ENCODE data around the gene DCAF7.
A peak's percentile ranks its signal among the peaks of the same experiment; 100 is the strongest.

Gene DCAF7, protein sequence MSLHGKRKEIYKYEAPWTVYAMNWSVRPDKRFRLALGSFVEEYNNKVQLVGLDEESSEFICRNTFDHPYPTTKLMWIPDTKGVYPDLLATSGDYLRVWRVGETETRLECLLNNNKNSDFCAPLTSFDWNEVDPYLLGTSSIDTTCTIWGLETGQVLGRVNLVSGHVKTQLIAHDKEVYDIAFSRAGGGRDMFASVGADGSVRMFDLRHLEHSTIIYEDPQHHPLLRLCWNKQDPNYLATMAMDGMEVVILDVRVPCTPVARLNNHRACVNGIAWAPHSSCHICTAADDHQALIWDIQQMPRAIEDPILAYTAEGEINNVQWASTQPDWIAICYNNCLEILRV

DNA sequence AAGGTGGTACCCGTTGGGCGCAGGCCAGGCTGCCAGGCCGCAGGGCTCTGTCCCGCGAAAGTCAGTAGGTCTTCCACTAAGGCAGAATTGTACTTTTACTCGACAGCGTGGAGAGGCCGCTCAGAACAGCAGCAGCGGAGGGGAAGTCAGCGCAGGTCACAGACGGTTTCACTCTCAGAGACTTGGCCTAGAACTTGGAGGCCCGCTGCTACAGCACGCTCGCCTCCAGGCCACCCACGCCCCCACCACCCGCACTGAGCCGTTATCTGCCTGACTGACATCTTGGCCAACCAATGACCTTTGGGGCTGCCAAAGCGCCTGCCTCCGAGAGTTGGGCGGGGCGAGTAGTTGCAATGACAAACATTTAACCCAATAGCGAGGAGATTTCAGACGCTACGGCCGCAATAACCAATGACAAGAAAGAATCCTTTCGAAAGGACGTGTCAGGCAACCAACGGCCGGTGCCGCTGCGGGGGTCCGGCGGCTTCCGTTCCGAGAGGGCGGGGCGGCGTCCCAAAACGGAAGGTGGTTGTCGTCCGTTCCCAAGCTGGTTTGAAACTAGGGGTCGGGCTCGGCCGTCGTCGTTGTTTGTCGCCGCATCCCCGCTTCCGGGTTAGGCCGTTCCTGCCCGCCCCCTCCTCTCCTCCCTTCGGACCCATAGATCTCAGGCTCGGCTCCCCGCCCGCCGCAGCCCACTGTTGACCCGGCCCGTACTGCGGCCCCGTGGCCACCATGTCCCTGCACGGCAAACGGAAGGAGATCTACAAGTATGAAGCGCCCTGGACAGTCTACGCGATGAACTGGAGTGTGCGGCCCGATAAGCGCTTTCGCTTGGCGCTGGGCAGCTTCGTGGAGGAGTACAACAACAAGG is at the start of gene DCAF7:
DCAF7 (plus strand) TSS at position 532 of the 871 bp plus-strand sequence; CDS start at position 733, 201 bp downstream.
- DNase-seq, result peak; percentile 89 to 98 (median 94)

DNA sequence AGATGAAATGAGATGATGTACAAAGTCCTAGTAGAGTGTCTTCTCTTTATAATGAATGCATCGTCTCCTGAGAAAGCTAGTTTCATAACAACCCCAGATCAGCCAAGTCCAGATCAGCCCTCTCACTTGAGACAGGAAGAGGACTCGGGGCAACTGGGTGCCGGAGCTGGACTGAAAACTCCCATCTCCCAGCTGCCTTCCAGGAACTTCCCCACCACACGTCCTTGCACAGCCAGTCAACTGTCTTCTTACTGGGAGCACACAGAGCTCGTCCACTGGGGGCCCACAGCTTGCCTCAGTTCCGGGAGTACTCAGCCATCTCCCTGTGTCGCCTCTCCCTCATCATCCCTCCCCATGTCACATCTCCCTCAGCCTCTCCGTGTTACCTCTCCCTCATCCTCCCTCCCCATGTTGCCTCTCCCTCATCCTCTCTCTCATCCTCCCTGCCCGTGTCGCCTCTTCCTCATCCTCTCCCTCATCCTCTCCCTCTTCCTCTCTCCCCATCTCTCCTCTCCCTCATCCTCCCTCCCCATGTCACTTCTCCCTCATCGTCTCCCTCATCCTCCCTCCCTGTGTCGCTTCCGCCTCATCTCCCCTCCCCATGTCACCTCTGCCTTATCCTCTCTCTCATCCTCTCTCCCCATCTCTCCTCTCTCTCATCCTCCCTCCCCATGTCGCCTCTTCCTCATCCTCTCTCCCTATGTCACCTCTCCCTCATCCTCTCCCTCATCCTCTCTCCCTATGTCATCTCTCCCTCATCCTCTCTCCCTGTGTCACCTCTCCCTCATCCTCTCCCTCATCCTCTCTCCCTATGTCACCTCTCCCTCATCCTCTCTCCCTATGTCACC is 49.5 kb upstream of the DCAF7 start:
- no peak for DNase-seq

DNA sequence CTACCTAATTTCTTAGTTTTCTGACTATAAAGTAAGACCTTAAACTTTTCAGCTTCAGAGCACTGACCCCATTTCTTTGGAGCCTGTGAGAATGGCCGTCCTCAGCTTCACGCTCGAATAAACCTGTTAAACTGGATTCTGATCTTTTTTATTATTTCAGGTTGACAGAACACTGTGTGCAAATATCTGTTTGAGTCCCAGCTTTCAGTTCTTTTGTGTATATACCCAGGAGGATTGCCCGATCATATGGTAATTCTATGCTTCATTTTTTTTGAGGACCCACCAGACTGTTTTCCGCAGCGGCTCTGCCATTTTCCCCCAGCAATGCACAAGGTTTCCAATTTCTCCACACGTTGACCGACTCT is 47.0 kb upstream of the DCAF7 start:
- no peak for DNase-seq

- DNase-seq, result no peak
Observed at GRCh38 chr17:63504261-63504660, 46.0 kb upstream of the DCAF7 start.

- no peak for DNase-seq
Observed at GRCh38 chr17:63505341-63505740, 44.9 kb upstream of the DCAF7 start.

DNA sequence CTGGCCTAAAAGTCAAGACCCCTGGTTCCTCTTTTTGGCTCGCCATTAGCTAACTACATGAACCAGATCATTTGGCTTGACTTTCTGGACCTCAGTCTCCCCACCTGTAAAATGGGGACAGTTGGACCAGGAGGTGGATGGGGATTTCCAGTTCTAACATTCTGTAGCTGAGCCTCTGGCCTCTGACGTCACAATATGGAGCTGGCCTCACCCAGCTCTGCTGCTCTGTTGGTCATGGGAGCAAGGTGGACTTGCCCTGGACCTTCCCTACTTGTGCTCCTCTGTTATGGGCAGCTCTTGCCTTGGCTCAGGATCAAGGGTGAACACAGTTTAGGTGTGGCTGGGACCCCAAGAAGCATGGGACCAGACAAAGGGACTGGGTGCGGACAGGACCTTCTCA is 43.6 kb upstream of the DCAF7 start:
- no peak for DNase-seq

GRCh38 chr17:63511331-63511730 is 38.9 kb upstream of the DCAF7 start:
- DNase-seq, result no peak

GRCh38 chr17:63512388-63512787 is 37.9 kb upstream of the DCAF7 start:
- DNase-seq, result no peak

DNA sequence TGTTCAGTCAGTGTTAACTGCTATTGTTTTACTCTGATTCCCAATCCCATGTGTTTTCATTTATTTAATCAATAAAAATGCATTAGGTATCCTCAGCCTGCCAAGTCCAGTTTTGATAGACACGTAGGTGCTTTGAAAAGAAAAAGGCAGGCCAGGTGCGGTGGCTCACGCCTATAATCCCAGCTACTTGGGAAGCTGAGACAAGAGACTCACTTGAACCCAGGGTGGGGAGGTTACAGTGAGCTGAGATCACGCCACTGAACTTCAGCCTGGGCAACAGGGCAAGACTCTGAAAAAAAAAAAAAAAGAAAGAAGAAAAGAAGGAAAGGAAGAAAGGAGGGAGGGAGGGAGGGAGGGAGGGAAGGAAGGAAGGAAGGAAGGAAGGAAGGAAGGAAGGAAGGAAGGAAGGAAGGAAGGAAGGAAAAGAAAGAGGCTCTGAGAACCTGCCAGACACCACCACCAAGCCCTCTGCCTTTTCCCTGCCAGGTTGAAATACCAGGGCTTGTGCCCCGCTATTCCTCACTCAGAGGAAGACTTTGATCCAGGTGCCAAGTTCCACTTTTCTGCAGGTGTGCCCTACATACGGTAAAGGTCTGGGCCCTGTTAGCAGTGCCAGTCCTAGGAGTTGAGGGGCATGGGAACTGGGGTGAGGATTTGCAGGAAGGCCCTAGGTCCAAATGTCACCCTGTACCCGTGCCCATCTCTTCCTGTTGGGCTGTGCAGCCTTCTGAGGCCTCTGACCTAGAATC is 37.2 kb upstream of the DCAF7 start:
- DNase-seq, result no peak

DNA sequence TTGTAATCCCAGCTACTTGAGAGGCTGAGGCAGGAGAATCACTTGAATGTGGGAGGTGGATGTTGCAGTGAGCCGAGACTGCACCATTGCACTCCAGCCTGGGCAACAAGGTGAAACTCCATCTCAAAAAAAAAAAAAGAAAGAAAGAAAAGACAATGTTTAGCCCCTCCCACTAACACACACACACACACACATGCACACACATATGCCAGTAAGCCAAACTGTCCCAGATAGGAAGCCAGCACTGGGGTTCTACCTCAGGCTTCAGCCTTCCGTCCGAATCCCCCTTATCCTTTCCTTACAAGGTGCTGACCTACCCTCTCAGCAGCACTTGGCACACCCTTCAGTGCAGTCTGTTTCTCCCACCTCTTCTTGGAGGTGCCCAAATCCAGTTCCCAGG is 35.8 kb upstream of the DCAF7 start:
- no peak for DNase-seq

- no peak for DNase-seq
Observed at GRCh38 chr17:63514974-63515373, 35.3 kb upstream of the DCAF7 start.

DNA sequence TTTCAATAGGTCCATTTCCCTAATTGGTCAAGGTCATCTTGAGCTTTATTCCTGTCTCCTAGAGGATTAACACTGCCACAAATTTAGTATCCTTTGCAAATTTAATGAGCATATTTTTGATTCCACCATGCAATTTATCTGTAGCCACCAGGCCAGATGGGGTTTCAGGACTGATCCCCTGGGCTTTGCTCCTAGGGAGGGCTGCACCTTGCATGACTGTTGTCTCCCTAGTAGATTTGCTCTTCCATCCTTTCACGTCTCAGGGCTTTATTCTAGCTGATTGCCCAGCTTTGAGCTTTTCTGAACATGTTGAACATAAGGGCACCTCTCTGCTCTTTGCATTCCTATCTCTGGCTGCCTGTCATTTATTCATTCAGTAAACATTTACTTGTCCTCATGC is 34.9 kb upstream of the DCAF7 start:
- no peak for DNase-seq

GRCh38 chr17:63516910-63517824 is 33.1 kb upstream of the DCAF7 start:
- no peak for DNase-seq

DNA sequence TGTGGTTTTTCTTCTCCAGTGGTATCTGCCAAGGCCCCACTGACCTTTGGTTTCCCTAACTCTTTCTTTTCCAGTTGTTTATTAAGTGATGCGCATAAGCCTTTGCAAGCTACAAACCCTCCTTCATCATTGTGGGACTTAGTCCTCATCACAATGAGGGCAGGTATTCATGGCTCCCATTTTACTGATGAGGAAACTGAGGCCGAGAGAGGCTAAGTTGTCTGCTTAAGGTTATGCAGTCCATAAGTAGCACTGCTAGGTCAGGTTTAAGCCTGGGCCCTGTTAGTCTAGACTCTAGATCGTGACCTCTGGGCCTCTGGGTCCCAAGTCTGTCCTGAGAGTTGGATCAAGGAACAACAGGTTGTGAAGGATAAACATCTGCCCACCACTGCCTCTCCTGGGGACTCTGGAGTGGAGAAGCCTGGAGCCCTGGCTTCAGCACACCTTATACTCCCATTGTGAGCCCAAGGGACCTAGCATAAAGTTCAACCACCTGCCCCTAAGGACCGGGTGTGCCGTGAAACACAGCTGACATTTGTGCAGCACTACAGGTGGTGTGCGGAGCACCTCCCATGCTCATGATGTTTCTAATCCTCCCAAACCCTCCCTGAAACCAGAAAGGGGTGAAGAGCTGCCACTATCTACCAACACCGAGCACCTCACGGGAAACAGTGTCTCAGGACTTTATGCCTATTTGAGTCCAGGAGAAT is 32.3 kb upstream of the DCAF7 start:
- no peak for DNase-seq

- no peak for DNase-seq
Observed at GRCh38 chr17:63519116-63519881, 31.0 kb upstream of the DCAF7 start.

DNA sequence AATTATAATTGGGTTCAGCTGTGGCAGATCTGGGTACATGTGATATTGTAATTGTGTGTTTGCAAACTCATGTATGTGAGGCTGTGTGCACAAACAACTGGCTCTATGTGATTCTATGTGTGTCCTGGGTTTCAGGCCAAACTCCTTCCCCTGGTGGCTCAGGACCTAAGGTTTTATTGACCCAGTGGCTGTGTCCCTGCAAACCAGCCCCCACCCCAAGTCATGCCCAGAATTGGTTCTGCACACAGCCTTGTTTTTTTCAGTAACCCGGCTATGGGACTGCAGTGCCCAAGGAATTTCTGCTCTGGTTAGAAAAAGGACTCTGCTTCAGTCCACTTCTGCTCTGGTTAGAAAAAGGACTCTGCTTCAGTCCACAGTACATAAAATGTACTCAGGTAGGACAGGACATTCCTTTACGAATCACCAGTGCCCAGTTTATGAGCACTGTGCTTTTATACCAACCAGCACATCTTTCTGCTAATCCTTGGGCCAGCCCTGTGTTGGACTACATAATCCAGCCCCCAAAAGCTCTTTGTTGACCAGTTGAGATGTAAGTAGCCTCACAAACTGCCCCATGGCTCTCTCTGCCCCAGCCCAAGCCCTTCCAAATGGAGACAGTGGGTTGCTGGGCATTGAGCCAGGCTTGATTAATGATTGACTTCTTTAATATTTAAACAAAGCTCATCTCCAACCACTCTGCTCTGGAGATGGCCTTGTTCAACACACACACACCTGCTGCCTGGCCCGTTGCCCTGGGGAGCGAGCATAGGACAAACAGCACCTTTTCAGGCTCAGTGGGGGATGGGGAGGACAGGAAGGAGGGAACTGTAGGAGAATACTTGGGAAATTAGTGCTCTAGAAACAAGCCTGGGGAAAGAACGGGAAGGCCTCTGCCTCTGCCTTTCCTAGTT is 30.1 kb upstream of the DCAF7 start:
- DNase-seq, result no peak

DNA sequence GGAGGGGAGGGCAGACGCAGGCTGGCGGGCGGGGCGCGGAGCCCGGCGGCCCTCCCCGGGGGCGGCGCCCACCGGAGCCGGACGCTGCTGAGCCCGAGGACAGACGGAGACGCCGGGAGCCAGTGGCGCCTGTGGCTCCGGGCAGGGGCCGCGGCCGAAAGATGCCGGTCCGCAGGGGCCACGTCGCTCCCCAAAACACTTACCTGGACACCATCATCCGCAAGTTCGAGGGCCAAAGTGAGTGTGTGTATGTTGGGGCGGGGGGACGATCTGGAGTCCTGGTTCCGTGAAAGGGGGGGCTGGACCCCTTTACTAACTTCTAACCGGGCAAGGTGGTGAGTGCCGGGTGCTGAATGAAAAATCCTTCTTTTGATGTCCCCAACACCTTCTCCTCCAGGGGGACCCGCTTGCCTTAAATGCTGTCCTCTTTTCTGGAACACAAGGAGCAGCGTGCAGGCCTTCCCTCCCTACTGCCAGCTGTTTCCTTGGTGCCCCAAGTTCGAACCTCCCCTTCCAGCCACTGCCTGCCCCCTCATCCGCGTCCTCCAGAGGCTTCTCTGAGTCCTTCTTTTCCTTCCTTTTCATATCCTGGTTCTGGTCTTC is 26.9 kb upstream of the DCAF7 start, which contains the start of gene KCNH6:
KCNH6 (plus strand) TSS at position 106 of the 603 bp plus-strand sequence; CDS start at position 162, 56 bp downstream.
- no peak for DNase-seq

DNA sequence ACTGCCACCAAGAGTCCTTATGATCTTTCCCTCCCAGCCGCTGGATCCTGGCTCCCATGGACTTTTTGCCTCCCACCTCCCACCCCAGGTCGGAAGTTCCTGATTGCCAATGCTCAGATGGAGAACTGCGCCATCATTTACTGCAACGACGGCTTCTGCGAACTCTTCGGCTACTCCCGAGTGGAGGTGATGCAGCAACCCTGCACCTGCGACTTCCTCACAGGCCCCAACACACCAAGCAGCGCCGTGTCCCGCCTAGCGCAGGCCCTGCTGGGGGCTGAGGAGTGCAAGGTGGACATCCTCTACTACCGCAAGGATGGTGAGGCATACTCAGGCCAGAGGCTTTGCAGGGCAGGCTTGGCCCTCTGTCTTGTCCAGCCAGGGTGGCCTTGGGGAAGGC is 26.2 kb upstream of the DCAF7 start:
- DNase-seq, result no peak
